GM21423 (cell line): ENCODE measurements around the gene SEPTIN5.

Source experiments
- ATAC-seq: cut with Tn5 transposase; IDR thresholded peaks from one replicate; pipeline ENCODE4 v1.9.1; 2021; ENCODE audit warnings: mild to moderate bottlenecking, moderate library complexity; ENCODE audit not compliant: unreplicated experiment

Gene SEPTIN5

DNA sequence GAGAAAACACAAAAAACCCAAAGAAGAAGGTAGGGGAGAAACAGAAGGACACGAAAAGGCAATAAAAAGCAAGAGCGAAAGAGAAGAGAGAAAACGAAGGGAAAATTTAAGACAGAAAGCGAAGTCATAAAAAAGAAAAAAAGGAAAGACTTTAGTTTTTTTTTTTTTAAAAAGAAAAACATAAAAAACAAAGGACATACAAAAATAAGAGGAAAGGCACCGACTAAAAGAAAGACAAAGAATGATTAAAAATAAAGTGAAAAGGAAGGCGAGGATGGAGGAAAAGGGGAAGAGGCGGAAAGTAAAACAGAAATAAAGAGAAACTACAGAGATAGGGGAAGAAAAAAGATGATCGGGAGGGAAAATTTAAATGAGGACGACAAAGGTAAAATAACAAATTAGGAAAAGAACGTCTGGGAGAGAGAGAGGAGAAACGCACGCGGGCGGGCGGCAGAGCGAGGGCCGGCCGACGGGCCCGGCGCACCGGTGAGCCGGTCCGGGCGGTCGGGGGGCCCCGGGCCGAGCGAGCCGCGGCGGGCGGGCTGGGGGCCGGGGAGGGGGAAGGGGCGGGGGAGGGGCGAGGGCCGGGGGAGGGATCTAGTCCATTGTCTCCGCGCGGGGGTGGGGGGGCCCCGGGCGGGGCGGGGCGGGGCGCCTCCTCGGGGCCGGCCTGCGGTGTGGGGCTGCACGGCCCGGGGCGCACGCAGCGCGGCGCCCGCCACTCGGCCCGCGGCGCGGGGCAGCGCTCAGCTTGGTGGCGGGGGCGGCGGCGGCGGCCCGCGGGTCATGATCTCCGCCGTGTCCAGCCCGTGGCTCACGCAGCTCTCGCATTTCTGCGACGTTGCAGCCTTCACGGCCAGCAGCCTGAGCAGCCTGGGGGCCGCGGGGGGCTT, 46.0 kb downstream of the SEPTIN5 start, which contains the start of gene TBX1:
TSS of gene TBX1 (plus strand) at position 721 of the 893 bp plus-strand sequence. CDS start at position 787, 66 bp downstream.
- no peak for ATAC-seq

DNA sequence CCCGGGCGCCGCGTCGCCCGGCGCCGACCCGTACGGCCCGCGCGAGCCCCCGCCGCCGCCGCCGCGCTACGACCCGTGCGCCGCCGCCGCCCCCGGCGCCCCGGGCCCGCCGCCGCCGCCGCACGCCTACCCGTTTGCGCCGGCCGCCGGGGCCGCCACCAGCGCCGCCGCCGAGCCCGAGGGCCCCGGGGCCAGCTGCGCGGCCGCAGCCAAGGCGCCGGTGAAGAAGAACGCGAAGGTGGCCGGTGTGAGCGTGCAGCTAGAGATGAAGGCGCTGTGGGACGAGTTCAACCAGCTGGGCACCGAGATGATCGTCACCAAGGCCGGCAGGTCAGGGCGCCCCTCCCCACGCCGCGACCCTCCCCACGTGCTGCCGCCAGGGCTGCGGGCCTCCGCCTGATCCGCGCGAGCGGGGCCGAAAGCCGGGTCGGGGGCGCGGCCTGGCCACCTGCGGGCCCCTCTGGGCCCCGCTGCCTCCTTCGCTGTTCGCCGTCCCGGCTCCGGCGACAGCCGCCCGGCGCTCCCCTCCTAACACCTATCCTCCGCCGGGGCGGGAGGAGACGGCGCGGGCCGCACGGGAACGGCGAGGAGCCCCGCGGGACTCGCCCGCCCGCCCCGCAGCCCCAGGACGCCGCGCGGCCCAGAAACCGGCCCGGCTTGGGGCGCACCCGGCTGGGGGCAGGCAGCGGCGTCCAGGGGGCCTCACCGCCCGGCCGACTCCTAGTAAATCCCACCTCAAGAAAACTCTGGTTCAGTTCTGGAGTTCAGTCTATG, 46.8 kb downstream of the SEPTIN5 start:
- no peak for ATAC-seq

- ATAC-seq, result no peak
Observed at GRCh38 chr22:19761725-19762567, 47.6 kb downstream of the SEPTIN5 start.

GRCh38 chr22:19762568-19763457, 48.5 kb downstream of the SEPTIN5 start:
- no peak for ATAC-seq

DNA sequence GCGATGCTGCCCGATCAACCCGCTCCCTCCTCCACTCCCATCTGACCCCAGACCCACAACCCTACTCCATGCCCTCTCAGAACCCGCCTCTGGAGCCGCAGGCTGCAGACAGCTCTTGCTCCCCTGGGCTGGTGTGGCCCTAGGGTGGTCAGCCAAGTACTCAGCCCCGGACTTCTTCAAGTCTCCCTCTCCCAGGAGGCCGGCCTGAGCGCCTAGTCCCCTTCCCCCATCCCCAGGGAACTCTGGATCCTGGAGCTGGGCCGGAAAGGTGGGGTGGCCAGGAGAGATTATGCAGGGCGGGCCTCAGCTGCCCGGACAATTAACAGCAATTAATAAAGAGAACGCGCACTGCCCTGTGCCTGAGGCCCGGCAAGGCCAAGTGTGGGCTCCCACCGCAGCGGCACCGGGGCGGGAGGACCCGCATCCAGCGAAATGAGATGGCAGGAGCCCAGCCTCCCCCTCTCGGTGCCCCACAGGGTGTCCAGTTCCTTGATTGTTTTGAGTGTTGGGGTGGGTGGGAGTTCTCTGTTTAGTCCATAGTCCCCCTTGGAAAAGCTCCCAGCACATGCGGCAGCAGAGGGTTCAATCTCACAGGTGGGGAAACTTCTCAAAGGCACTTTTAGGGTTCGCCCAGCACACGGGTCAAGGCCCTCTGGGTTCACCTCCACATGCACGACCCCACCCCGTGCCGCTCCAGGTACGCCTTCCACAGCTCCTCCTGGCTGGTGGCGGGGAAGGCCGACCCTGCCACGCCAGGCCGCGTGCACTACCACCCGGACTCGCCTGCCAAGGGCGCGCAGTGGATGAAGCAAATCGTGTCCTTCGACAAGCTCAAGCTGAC, 49.4 kb downstream of the SEPTIN5 start:
- ATAC-seq, result no peak

DNA sequence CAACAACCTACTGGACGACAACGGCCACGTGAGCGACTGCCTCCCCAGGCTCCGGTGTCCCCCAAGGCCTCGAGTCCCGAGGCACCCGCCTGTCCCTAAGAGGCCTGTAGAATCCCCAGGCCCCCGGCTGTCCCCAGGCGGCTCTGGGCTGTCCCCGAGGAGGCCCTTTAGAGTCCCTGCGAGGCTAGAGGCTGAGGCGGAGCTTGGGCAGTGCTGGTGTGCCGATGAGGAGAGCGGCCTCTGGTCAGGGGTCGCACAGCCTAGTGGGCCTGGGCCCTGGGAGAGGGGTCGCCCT, 49.9 kb downstream of the SEPTIN5 start:
- ATAC-seq, result no peak

DNA sequence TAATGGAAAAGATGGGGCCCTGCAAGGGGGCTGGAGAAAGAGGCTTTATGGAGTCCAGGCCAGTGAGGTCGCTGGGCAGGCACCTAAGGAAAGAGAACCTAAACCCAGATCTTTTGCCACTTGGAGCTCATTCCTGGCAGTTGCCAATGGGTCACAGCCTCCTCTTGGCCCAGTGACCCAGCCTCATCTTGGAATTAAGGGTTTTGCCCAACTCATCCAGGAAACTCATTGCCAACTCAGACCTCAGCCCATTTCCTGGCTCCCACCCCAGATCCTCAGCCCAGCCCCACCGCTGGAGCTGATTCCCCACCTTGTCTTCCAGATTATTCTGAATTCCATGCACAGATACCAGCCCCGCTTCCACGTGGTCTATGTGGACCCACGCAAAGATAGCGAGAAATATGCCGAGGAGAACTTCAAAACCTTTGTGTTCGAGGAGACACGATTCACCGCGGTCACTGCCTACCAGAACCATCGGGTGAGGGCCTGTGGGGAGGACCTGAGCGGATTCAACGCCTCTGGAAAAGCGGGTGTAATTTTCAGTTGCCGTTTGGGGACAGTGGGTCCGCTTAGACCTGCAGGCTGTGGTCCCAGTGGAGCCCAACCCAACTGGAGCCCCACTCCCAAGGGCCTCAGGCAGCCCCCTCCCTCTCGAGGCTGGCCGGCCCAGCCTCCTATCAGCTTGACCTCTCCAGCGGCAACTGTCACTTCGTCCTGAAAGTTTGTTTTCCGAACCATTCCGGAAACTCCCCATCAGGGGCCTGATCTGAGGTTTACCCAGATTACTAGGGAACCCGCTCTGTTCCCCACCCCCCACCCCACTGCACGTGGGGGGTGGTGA, 50.6 kb downstream of the SEPTIN5 start:
- ATAC-seq, result no peak

DNA sequence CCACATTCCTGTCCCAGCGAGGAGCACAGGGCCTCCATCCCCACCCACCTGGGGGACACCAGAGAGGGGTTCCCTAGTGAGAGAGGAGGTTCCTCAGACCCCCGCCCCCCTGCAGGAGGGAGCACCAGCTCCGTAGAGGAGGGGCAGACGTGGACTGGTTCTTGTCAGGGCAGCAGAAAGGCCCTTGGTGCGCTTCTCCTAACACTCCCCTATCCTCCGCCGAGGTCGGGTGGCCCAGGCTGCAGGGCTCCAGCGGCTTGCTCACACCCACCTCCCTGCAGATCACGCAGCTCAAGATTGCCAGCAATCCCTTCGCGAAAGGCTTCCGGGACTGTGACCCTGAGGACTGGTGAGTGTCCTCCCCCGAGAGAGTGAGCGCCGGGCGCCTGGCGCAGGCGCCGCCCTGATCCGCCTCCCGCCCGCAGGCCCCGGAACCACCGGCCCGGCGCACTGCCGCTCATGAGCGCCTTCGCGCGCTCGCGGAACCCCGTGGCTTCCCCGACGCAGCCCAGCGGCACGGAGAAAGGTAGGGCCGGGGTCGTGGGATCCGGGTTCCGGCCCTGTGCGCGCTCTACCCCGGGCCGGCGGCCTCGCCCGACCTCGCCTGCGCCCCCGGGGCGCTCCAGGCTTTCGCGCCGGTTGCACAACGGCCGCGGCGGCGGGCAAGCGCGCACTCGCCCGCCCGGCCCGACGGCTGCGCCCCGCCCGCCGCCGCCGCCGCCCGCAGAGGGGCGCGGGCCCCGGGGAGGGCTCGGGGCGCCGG, 51.4 kb downstream of the SEPTIN5 start:
- no peak for ATAC-seq

DNA sequence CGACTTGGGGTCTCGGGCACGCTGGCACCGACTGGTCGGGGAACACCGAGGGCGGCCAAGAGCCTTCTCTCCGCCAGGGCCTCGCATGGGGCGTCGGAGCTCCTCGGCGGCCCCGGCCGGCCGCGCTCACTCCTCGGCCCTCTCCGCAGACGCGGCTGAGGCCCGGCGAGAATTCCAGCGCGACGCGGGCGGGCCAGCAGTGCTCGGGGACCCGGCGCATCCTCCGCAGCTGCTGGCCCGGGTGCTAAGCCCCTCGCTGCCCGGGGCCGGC, 51.9 kb downstream of the SEPTIN5 start:
- ATAC-seq, result no peak

DNA sequence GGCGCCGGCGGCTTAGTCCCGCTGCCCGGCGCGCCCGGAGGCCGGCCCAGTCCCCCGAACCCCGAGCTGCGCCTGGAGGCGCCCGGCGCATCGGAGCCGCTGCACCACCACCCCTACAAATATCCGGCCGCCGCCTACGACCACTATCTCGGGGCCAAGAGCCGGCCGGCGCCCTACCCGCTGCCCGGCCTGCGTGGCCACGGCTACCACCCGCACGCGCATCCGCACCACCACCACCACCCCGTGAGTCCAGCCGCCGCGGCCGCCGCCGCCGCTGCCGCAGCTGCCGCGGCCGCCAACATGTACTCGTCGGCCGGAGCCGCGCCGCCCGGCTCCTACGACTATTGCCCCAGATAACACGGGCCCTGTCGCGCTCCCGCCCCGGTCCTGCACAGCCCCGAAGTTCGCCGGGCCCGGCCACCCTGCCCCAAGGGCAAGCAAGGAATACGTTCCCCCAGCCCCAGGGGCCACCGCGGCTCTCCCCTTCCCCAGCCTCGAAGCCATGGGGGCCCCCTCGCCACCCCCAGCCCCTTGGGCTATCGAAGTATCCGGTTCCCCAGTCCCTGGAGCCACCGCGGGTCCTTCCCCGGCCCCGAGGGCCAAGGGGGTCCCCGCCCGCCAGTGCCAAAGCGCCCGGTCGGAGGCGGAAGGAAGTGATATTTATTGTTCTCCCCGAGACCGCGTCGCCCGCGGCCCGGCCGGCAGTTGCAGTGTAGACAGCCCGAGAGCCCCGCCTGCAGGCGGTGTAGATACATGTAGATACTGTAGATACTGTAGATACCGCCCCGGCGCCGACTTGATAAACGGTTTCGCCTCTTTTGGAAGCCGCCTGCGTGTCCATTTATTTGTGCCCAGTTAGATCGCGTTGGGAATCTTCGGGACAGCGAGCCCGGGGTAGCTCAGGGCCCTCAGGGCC, 52.5 kb downstream of the SEPTIN5 start:
- ATAC-seq, result no peak

GRCh38 chr22:19767427-19768341, 53.4 kb downstream of the SEPTIN5 start:
- ATAC-seq, result no peak

- no peak for ATAC-seq
Observed at GRCh38 chr22:19769393-19769715, 55.1 kb downstream of the SEPTIN5 start.

DNA sequence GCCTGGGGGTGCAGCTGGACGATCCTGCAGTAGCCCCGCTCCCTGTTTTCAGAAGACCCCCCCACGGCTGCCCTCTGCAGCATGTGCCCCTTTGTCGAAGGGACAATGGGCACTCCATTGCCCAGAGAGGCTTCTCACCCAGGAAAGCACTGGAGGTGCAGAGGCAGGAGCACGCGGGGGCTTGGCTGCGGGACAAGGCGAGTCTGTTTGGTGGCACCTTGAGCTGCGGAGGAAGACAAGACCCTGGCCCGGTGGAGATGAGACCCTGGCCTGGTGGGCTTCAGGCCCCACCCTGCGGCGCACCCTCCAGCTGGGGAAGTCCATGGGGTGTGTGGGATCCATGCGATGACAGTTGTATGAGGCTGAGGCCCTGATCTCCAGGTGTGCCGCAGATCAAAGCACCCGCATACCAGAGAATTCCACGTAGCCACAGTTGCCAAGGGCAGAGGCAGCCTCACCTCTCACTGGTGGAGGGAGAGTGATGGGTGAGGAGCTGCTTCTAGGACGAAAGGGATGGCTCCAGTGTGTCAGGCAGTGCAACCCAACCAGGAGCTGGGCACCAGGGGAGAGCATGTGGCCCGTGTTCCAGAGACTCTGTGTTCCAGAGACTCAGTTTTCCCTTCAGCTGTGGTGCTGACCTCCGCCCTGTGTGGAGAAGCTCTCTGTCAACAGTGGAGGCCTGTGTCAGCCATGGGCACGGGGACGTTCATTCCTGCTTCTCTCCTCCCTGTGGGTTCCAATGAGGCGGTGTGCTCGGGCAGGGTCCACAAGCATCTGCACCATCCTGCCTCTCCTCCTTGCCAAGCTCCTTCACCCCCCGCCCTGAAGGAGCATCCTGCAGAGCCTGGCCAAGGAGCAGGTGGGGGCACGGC, 56.3 kb downstream of the SEPTIN5 start:
- no peak for ATAC-seq

GRCh38 chr22:19772422-19772672, 58.0 kb downstream of the SEPTIN5 start:
- ATAC-seq, result no peak
